ENCODE data around the gene RUNX1.

DNA sequence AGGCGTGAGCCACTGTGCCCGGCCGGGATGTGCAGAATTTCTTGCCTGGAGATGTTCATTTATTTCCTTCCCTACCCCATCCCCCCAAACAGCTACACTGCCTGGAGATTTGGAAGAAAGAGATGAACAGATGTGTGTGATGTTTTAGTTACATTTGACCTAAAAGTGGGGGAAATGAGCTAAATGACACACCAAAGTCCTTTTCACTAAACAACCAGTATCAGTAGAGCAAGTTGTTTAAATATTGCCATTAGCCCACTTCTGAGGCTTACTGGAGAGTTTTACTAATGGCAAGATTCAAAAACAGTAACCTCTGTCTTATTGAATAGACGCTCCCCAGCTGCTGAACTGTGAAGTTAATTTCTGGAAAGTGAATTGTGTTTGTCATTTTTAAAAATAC lies 100.1 kb downstream of the RUNX1 start:
- TF ChIP-seq, protein P1, sequence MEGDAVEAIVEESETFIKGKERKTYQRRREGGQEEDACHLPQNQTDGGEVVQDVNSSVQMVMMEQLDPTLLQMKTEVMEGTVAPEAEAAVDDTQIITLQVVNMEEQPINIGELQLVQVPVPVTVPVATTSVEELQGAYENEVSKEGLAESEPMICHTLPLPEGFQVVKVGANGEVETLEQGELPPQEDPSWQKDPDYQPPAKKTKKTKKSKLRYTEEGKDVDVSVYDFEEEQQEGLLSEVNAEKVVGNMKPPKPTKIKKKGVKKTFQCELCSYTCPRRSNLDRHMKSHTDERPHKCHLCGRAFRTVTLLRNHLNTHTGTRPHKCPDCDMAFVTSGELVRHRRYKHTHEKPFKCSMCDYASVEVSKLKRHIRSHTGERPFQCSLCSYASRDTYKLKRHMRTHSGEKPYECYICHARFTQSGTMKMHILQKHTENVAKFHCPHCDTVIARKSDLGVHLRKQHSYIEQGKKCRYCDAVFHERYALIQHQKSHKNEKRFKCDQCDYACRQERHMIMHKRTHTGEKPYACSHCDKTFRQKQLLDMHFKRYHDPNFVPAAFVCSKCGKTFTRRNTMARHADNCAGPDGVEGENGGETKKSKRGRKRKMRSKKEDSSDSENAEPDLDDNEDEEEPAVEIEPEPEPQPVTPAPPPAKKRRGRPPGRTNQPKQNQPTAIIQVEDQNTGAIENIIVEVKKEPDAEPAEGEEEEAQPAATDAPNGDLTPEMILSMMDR (conservative IDR thresholded peaks at IDR 0.05; ENCODE audit: low read depth, low read length), result no peak
- TF ChIP-seq EZH2 (IDR thresholded peaks at IDR 0.05; ENCODE audit: low read length, unreplicated experiment) (no peak), EZH2phosphoT487 (IDR thresholded peaks at IDR 0.05; ENCODE audit: borderline replicate concordance, low read length) (no peak)
